Breast epithelium (tissue), 4 donors: ENCODE results near the gene DNAI1. TPM values are rescaled to one million over a fixed set of nuclear protein-coding genes. Genes with fewer than 3 reads are reported as not detected.

Experiments
- DNase-seq, 2 donors: peaks; one replicate each; pipeline ENCODE4 v3.0.0-alpha.2; 2019; ENCODE audit warnings: low spot score in 2 of 2
- H3K27ac ChIP-seq, 2 donors: fragments of 200-600 bp; sonication (generic) in 1 of 2; one replicate each; pipeline ENCODE4 v1.5.1; 2016 to 2019; ENCODE audit warnings: mild to moderate bottlenecking in 1 of 2
- H3K27me3 ChIP-seq, 2 donors: fragments of 200-600 bp; sonication (generic) in 1 of 2; one replicate each; pipeline versions ENCODE4 v1.5.1 to v1.6.0; 2017 to 2019; ENCODE audit warnings: control low read depth in 1 of 2, mild to moderate bottlenecking in 1 of 2
- H3K36me3 ChIP-seq: fragments of 200-600 bp; one replicate; pipeline ENCODE4 v1.5.1; 2019
- H3K4me1 ChIP-seq, 2 donors: fragments of 200-600 bp; sonication (generic); one replicate each; pipeline ENCODE4 v1.5.1; 2016 to 2019; ENCODE audit warnings: control low read depth in 1 of 2
- H3K4me3 ChIP-seq, 3 donors: fragments of 200-600 bp; sonication (generic); 1 replicate in 2 of 3; 2 replicates in 1 of 3; pipeline ENCODE4 v1.5.1; 2016 to 2019; ENCODE audit warnings: mild to moderate bottlenecking in 3 of 3, moderate library complexity in 2 of 3
- H3K9me3 ChIP-seq, 2 donors: fragments of 200-600 bp; sonication (generic) in 1 of 2; one replicate each; pipeline ENCODE4 v1.5.1; 2016 to 2019; ENCODE audit warnings: control low read depth in 1 of 2
- POLR2A ChIP-seq: fragments of 450-650 bp; IDR thresholded peaks from one replicate; pipeline ENCODE4 v1.6.1; 2016; ENCODE audit warnings: antibody characterized with exemption, mild to moderate bottlenecking, moderate library complexity
- POLR2AphosphoS5 ChIP-seq, 3 donors: sonication (generic); formaldehyde crosslinking; IDR thresholded peaks; one replicate each; pipeline ENCODE4 v1.6.1; 2017; ENCODE audit warnings: antibody characterized with exemption in 3 of 3
- intact Hi-C: fragments of 100-400 bp; cut with DNase I; formaldehyde crosslinking; loops from one replicate; pipeline ENCODE4 v1.15.1; 2023; ENCODE audit warnings: low total_unique reads
- total RNA-seq, 3 donors: library from RNA; depleted of rRNA; stranded (reverse); fragments of >200 nt; gene quantifications; one replicate each; pipeline ENCODE4 v1.1.0, GENCODE V29; 2016
- TF ChIP-seq, protein P1 (sequence below), 3 donors: fragments of 450-650 bp; IDR thresholded peaks; one replicate each; pipeline ENCODE4 v1.5.1; 2016 to 2017; ENCODE audit warnings: antibody characterized with exemption in 3 of 3, mild to moderate bottlenecking in 3 of 3, moderate library complexity in 3 of 3

DNAI1 gene
- total RNA-seq, 3 donors from 2014 or later = 1.6 to 3.2 TPM; not detected in 1

GRCh38 chr9:34551751-34552605, 93.4 kb downstream of the DNAI1 start:
- Histone ChIP-seq H3K4me3 (no peak overlapping the region), H3K4me1 (no peaks in the 10 kb centered on the region), H3K9me3 (no peaks in the 10 kb centered on the region), H3K27ac (no peak overlapping the region), H3K27me3 (no peaks in the 10 kb centered on the region), H3K36me3 (no peaks in the 10 kb centered on the region)
- intact Hi-C loops = no loop called here
- DNase-seq = no peak
- TF ChIP-seq POLR2A = no peak
- TF ChIP-seq, protein P1, sequence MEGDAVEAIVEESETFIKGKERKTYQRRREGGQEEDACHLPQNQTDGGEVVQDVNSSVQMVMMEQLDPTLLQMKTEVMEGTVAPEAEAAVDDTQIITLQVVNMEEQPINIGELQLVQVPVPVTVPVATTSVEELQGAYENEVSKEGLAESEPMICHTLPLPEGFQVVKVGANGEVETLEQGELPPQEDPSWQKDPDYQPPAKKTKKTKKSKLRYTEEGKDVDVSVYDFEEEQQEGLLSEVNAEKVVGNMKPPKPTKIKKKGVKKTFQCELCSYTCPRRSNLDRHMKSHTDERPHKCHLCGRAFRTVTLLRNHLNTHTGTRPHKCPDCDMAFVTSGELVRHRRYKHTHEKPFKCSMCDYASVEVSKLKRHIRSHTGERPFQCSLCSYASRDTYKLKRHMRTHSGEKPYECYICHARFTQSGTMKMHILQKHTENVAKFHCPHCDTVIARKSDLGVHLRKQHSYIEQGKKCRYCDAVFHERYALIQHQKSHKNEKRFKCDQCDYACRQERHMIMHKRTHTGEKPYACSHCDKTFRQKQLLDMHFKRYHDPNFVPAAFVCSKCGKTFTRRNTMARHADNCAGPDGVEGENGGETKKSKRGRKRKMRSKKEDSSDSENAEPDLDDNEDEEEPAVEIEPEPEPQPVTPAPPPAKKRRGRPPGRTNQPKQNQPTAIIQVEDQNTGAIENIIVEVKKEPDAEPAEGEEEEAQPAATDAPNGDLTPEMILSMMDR (IDR thresholded peaks at IDR 0.05) = no peak
- TF ChIP-seq POLR2AphosphoS5 (IDR thresholded peaks at IDR 0.05) = no peak

- no peak for DNase-seq
- no peaks in the 10 kb centered on the region for H3K4me1 ChIP-seq
- H3K4me3 ChIP-seq = no peak overlapping the region
- no peaks in the 10 kb centered on the region for H3K36me3 ChIP-seq
- TF ChIP-seq, protein P1 (IDR thresholded peaks at IDR 0.05) = no peak
- no peak for TF ChIP-seq POLR2AphosphoS5 (IDR thresholded peaks at IDR 0.05)
- no peak for TF ChIP-seq POLR2A
- H3K9me3 ChIP-seq = no peaks in the 10 kb centered on the region
- intact Hi-C loops = no loop called here
- H3K27me3 ChIP-seq = no peaks in the 10 kb centered on the region
- H3K27ac ChIP-seq = no peak overlapping the region
Measured at GRCh38 chr9:34552606-34552981, 94.0 kb downstream of the DNAI1 start.

DNA sequence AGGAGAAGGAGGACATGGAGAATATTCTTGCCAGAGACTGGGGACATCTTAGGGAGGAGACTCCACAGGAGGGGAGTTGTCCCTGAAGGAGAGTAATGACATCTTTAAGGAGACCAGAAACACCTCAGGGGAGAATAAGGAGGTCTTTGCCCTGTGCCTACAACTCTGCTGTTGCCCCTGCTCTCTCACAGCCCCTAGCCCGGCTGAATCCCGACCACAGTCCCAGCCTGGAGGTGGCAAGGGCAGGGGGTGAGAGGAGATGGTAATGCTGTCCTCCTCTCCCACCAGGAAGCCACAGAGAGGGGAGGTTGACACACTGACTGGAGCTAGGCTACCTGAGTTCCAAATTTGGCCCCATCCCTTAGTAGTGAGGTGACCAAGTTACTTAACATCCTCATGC, 94.4 kb downstream of the DNAI1 start:
- Histone ChIP-seq H3K9me3 (no peaks in the 10 kb centered on the region), H3K27ac (no peak overlapping the region), H3K4me3 (no peak overlapping the region), H3K27me3 (no peaks in the 10 kb centered on the region), H3K36me3 (no peaks in the 10 kb centered on the region), H3K4me1 (no peaks in the 10 kb centered on the region)
- intact Hi-C loops = no loop called here
- no peak for DNase-seq
- TF ChIP-seq POLR2AphosphoS5 (IDR thresholded peaks at IDR 0.05) (no peak), POLR2A (no peak)
- TF ChIP-seq, protein P1 (IDR thresholded peaks at IDR 0.05) = no peak

DNA sequence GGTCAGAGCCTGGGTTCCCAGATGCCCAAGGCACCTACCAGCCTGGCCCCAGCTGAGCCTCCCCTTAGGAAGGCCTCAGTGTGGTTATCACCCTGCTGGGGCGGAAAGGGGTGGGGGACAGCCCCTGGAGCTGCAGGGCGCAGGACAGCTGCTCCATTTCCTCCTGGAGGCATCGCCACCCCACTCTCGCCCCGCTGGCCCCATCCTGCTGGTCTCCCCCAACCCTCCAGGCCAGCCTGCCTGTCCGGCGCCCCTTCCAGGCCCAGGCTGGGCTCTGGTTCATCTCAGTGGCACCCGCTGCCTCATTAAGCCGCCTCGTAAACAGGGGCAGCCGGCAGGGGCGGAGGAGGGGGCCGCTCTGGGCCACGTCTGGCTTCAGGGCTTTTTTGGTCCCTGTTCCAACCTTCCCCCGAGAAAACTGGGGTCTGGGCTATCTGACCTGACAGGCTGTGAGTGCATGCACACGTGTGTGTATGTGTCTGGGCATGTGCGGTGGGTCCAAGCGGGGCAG, 95.0 kb downstream of the DNAI1 start:
- intact Hi-C loops = no loop called here
- no peak overlapping the region for H3K4me3 ChIP-seq
- H3K27me3 ChIP-seq = no peaks in the 10 kb centered on the region
- no peak for DNase-seq
- H3K4me1 ChIP-seq = no peaks in the 10 kb centered on the region
- no peaks in the 10 kb centered on the region for H3K9me3 ChIP-seq
- TF ChIP-seq POLR2A (no peak), POLR2AphosphoS5 (IDR thresholded peaks at IDR 0.05) (no peak)
- TF ChIP-seq, protein P1 (IDR thresholded peaks at IDR 0.05) = no peak
- no peak overlapping the region for H3K27ac ChIP-seq
- H3K36me3 ChIP-seq = no peaks in the 10 kb centered on the region

DNA sequence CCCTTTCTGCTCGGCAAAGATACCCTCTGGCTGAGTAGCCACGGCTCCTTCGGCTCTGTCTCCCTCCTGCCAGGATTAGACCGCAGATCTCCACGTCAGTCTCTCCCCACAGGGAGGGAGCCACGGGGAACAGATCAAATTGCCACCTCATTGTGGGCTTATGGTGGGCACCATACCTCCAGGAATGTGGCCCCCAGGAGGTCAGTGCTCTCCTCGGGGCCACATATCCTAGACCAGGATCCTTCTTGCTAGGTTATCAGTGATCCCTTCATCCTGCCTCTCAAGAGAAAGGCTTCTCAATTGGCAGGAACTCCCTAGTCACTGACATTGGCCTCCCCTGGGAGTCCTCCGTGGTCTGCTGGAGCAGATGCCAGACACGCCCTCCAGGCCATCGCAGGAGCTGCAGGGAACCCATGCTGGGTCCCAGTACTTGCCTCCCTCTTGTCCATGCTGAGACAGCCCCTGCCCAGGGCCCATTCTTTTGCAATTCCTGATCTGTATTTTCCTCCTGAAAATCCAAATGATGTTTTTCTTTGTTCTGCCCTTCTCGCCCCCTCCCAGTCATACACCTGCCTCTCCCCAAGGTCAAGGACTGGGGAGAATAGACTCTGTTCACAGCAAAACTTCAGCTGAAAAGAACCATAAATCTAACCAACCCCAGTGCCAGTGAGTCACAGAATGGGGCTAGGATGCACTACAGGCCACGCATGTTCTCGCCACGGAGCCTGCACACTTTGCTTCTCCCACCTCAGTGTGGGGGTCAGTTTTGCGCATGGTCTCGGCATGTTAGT, 95.8 kb downstream of the DNAI1 start:
- TF ChIP-seq POLR2AphosphoS5 (IDR thresholded peaks at IDR 0.05) = no peak
- TF ChIP-seq POLR2A = no peak
- TF ChIP-seq, protein P1 (IDR thresholded peaks at IDR 0.05) = no peak
- Histone ChIP-seq H3K36me3 (no peaks in the 10 kb centered on the region), H3K4me3 (no peak overlapping the region), H3K9me3 (no peaks in the 10 kb centered on the region), H3K27me3 (peaks cover 0 to 2% of the 10 kb centered on the region in 2 donors), H3K27ac (no peak overlapping the region), H3K4me1 (no peaks in the 10 kb centered on the region)
- intact Hi-C loops = no loop called here
- DNase-seq = no peak
